OCI-M1 (cell line): Measurements from ENCODE around the gene BEST4.
"Not testable (repeated sequence)": the region's sequence is repeated elsewhere in the genome, so short reads cannot be mapped to it uniquely, and the experiment has no call there.

Experiments
- DNase-seq: peaks from one replicate; lab custom pipeline; 2025; lab: John Stamatoyannopoulos, UW

BEST4 gene

GRCh38 chr1:44802306-44803061 is 14.5 kb upstream of the BEST4 start:
- no peak for DNase-seq

- peak; percentile 21 for DNase-seq
Observed at GRCh38 chr1:44801491-44802305, 13.7 kb upstream of the BEST4 start.

- DNase-seq, result peak; percentile 98
Observed at GRCh38 chr1:44799770-44800584, 12.0 kb upstream of the BEST4 start, which contains the start of gene PLK3. Gene PLK3 (plus strand): TSS chr1:44800377. CDS start chr1:44800464, 87 bp downstream.

- no peak for DNase-seq
Observed at GRCh38 chr1:44798481-44799365, 10.8 kb upstream of the BEST4 start.

- not testable (repeated sequence) for DNase-seq
Observed at GRCh38 chr1:44797886-44798285, 9.9 kb upstream of the BEST4 start.

GRCh38 chr1:44792736-44793502 is 4.9 kb upstream of the BEST4 start:
- no peak for DNase-seq

- DNase-seq, result no peak
Observed at GRCh38 chr1:44790968-44791801, 3.2 kb upstream of the BEST4 start.

- DNase-seq, result no peak
Observed at GRCh38 chr1:44787506-44787905, 464 bp downstream of the BEST4 start.

GRCh38 chr1:44786841-44787426 is 1.0 kb downstream of the BEST4 start:
- DNase-seq, result no peak

- DNase-seq, result peak; percentile 50
Observed at GRCh38 chr1:44786138-44786840, 1.7 kb downstream of the BEST4 start.

- no peak for DNase-seq
Observed at GRCh38 chr1:44785501-44786137, 2.4 kb downstream of the BEST4 start.

GRCh38 chr1:44785029-44785380 is 3.0 kb downstream of the BEST4 start:
- no peak for DNase-seq

- DNase-seq, result no peak
Observed at GRCh38 chr1:44784094-44785028, 3.6 kb downstream of the BEST4 start.

- DNase-seq, result no peak
Observed at GRCh38 chr1:44783697-44784093, 4.3 kb downstream of the BEST4 start.

GRCh38 chr1:44780583-44781121 is 7.3 kb downstream of the BEST4 start:
- no peak for DNase-seq

- no peak for DNase-seq
Observed at GRCh38 chr1:44778705-44779576, 9.0 kb downstream of the BEST4 start.
